ENCODE results near the gene JAZF1.
"Not testable (repeated sequence)": the region's sequence is repeated elsewhere in the genome, so short reads cannot be mapped to it uniquely, and the experiment has no call there.

Gene JAZF1

DNA sequence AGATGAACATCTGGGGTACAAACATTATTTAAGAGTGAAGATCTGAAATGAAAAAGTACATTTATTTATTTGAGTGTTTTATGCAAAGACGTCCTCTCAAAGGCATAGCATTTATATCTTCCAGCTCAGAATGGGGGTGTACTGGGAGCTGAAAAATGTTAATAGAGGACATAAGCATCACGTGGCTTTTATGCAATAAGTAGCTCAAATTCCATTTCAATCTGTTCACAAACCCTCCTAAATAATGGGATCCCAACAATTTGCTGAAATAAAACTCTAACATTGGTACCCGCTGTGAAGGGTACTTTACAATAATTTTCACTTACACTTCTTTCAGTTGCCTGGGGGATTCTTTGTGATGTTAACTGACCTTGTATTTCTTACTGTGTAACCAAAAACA, 268.7 kb downstream of the JAZF1 start:
- no peak for DNase-seq (ENCODE audit: low spot score)

DNA sequence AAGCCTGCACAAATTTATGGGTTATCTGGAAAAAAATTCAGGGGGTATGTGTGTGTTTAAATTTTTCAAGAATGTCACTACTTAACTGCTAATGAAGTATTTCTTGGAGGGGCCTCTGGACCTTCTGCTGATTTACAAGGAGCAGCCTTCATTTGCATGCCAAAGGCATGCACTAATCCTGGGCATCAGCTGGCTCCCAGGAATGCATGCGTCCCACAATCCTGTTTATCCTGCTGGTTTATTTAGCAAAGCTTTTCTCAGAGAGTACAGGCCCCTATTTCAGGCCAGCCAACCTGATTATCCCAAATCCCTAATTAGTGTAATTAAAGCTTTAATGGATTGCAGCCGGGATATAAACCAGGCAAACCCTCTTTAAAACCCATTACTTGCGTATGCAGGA, 270.3 kb downstream of the JAZF1 start:
- peak; percentile 19 for DNase-seq (ENCODE audit: low spot score)

DNA sequence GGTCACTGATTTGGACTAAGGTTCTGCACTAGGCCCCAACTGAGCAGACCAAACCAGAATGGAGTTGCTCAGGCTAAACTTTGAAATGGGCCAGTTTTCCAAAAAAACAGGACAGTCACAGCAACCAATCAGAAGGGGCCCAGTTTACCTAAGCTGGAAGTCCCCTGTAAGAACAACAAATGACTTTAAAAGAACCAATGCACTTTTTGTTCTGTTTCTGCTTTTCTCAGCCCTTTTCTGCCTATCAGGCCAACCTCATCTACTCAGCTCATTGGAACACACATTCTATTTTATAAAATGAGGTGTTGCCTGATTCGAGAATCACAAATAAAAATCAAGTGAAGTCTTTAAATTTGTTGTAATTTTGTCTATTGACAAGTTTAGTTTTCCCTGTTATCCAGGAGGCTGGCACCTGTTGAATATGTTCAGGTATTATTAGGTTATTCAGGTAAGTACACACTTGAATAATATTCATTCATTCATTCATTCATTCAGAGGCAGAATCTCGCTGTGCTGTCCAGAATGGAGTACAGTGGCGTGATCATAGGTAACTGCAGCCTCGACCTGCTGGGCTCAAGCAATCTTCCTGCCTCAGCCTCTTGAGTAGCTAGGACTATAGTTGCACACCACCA, 271.9 kb downstream of the JAZF1 start:
- DNase-seq (ENCODE audit: low spot score), result no peak

DNA sequence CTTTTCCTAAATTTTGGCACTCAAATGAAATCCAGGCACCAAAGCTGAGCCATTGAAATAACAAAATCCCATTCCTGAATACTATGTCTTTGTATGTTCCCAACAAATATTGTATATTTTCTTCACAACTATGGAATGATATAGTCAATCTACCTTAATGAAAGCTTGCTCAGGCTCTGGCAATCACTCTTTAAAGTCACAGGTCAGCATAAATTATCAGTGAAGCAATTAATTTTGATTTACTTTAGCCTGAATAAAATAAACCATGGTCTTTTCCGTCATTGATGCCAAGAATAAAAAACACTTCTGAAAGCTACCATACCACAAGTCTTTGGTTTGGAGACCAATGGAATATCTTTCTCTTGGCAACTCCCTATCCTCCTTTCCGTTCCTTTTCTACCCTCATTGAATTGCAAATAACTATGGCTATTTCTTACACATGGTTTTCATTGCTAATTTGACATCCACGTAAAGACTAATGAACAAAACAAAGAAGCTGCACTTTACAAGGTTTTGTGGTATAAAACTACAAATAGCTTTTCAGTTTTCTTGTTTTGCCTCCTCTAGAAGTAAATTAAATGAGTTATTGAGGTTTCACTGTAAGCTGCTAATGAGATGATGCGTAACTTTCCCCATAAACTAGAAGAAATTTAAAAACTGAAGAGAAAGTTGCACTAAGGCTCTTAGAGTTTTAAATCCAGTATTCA, 274.1 kb downstream of the JAZF1 start:
- DNase-seq (ENCODE audit: low spot score), result no peak

DNA sequence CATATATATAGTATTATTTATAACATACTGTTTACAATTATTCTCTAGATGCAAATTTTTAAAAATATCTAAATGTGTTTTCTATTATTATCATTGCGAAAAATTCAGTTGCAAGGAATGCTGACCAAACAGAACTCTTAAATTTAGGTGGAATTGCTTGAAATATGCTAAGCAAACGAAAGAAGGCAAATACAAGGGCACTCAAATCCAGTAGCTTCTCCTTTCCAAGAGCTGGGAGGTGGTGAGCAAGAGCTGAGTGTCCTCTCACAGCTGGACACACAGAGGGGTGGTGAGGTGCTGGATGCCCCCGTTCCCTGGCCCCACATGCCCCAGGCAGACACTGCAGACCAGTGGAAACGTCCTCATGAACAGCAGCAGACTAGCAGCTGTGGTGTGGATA, 274.6 kb downstream of the JAZF1 start:
- DNase-seq (ENCODE audit: low spot score), result no peak

DNA sequence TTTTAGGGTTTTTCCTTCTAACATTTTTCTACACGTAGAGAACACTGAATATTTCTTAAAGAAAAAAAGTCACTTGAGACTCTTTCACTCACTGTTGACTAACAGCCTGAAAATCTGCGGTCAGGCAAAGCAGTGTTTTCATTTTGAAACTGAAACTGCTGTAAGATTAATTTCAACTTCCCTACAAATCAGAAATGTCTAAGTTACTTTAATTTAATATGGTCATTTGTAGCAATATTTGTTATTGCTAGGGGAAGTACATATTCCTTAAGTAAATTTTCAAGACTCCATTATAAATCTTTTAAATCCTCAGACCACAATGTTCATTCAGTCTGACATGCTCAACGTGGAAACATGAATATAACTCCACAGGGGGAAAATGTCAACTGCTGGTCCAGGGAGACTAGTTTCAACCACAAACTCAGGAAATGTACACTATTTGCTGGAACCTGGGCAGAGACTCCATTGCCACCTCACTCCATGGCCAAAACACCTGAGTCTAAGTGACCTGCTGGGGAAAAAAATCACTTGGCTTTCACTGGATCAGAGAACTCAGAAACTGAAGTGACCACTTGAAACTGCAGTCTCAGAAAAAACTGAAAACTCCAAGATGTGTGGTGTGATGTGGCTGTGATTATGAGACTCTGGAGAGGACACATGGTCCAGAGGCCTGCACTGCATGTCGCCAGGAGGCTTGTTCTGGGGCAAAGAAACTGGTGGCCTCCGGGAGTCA, 279.4 kb downstream of the JAZF1 start:
- peak; percentile 49 for DNase-seq (ENCODE audit: low spot score)

DNA sequence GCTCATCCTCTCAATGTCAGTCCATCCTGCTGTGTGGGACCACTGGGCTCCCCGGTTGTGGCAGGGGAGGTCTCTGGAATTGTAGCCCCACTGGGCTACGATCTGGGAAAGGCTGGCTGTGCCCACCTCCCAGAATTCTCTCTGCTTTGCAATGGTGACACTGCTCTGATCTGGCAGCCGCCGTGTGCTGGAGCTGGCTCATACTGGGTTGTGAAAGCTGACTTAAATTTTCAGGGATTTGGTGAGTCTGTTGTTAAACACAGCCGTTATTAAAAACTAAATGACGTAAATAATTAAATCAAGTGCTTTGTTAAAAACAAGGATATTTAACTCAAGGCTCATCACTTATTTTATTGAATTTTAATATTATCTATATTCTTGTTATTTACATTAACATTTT, 280.6 kb downstream of the JAZF1 start:
- DNase-seq (ENCODE audit: low spot score), result no peak

DNA sequence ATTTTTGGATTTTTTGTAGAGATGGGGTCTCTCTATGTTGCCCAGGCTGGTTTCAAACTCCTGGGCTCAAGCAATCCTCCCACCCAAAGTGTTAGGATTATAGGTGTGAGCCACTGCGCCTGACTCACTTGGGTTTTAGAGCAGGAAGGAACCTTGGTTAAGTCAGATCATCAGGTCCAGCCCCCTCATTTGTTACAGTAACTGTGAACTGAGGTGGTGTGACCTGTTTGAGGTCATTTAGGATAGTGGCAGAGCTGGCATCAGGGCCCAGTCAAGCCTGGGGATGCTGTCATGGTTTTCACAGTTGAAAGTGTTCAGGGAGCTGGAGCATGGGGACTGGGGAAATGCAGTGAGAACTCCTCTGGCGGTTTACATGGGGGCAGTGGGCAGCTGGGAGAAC, 281.0 kb downstream of the JAZF1 start:
- no peak for DNase-seq (ENCODE audit: low spot score)

DNA sequence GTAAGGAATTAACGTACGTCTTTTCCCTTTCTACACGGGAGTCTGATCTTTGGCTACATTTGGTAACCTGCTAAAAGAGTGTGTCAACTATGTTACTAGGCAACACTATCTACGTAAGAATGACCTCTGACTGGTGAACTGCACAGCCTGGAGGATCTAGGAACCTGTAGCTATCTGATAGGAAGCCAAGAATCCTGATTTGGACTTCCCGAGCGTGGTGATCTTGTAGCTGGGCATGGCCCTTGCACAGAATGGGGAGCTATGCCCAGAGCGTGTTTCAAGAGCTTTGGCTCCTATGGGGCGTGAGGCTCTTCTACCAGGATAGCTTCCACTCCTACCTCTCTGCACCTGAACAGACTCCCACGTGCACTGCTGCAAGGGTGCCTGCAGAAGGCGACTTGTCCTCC, 283.2 kb downstream of the JAZF1 start:
- DNase-seq (ENCODE audit: low spot score), result no peak

DNA sequence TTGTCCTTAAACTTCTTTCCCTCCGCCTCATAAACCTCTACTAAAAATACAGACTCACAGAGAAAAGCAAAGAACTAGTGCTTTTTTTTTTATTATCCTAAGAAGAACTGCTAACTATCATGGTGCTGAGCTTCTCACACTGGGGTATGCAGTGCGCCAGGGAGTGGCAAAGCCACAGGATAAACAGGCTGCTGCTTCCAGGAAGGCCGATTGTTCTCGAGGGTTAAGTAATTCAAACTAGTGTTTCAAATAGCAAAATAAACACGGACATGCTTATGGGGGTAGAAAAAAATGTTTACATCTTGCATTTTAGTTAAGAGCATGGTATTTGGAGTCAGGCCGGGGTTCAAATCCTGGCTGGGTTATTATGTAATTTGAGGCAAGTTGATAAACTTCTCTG, 283.6 kb downstream of the JAZF1 start:
- DNase-seq (ENCODE audit: low spot score), result no peak

DNA sequence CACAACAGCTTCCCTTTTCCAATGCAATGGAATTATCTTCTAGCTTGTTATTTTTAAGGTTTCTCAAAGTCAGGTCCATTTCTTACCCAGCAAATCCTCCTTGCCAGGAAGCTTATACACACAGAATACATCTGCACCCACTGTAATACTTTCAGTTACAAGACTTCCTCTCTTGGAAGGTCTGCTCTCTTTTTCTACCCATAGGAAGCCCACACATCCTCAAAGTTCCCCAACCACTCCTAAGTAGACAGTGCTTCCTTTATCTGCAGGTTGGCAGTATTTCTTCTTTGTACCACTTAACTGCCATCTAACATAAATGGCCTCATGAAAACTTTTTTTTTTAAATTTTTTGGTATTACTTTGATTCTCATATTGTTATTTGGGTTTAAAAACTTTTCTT, 285.0 kb downstream of the JAZF1 start:
- DNase-seq (ENCODE audit: low spot score), result no peak

DNA sequence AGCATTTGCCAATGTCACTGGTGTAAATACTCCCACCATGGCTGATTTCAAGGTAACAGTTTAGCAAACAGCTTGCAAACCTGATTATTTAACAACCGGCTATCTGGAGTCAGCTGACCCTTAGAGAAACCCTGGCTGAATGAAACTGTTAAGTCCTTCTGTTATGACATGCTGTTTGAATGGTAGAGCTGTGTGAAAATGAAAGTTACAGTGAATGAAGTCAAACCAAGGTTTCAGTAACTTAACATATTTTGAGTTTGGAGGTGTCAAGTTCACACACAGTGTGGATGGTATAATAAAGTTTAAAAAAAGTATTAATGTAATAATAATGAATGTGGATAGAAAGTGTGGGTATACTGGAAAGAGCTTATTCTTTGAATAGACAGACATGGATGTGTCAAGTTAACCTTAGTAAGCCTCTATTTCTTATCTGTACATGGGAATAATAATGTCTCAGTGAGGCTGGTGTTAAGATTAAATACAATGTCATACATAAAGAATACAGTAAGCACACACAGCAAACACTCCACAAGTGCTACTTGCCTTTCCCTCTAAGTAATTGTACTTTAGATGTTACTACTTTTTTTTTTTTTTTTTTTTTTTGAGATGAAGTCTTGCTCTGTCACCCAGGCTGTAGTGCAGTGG, 290.3 kb downstream of the JAZF1 start:
- no peak for DNase-seq (ENCODE audit: low spot score)

DNA sequence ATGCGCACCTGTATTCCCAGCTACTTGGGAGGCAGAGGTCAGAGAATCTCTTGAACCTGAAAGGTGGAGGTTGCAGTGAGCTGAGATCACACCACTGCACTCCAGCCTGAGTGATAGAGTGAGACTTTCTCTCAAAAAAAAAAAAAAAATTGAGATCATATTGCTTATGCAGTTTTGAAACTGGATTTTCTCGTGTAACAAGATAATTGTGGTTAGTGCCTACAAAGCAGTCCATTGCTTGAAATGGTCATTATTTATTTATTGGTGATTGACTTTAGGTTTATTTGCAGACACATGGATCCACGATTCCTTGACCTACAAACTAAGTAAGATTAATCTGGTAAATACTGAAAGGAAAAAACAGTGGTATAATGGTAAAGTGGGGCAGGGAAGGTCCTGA, 290.8 kb downstream of the JAZF1 start:
- DNase-seq (ENCODE audit: low spot score), result no peak

DNA sequence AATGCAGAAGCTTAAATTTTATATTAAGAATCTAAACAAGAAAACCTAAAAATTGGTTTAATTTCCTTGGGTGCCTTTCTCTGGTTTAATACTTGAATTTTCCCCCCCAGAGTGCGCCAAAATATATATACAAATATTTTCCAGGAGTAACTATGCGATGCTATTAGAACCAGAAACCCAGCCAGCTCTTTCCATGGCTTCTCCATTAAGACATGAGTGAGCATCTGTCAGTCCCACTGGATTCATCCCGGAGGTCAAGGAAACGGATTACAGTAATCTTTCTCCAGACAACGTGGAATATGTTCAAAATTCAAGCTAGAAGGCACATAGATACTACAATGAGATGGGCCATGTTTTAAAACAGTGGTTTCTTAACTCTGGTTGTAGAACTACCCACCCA, 291.9 kb downstream of the JAZF1 start:
- DNase-seq (ENCODE audit: low spot score), result no peak

DNA sequence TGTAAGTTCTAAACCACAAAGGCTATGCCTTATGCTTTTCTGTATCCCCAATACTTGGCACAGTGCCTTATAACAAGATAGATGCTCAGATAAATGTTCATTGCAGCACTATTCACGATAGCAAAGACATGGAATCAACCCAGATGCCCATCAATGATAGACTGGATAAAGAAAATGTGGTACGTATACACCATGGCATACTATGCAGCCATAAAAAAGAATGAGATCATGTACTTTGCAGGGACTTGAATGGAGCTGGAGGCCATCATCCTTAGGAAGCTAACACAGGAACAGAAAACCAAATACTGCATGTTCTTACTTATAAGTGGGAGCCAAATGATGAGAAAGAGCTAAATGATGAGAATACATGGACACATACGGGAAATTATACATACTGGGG, 293.9 kb downstream of the JAZF1 start:
- DNase-seq (ENCODE audit: low spot score), result not testable (repeated sequence)

DNA sequence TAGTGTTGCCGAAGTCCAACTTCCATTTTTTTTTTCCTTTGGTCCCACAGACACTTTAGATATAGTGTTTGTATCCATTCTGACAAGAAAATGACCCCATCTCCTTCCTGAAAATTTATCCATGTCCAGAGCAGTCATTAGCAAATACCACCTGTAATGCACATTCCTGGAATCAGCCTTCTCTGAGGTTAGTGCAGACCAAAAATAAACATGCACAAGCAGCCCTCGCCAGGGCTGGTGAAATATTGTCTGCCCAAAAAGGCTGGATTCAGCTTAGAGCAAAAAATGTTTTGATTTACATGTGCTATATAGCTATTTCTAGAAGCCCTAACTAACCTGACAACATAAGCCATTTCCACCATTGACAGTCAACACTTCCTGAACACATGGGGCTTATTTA, 294.9 kb downstream of the JAZF1 start:
- DNase-seq (ENCODE audit: low spot score), result no peak

DNA sequence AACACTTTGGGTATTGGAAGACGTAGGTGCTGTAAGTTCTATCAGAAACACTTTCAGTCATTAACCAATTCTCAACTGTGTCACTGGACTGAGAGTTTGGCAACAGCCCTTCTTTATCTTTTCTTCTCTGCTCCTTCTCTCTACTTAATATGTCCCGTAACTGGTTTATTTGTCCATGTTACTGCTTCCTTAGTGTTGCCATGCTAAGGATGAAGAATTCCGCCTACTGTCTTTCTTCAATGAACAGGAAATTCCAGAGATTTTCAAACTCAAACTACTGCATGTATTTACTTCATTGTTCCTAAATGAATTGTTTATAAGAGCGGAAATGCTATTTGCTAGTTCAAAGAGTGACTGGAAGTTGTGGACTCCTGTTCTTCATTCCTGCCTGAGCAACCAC, 296.9 kb downstream of the JAZF1 start:
- DNase-seq (ENCODE audit: low spot score), result no peak

DNA sequence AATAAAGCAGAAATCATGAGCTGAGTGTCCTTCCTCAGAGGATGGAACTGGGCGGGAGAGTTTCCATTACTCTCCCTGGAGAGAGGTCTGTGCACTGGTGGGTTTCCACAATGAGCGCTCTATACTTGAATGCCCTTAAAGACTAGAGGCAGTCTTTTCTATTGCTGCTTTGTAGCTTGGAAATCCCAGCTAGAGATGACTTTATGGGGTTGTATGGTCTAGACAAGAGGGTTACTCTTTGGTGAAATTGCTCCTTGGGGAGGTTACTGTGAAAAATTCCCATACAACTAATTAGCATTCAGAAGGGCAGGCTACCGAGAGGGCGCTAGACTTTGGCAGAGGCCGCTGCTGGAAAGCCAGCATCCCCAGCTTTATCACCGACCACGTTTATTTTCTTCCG, 303.8 kb downstream of the JAZF1 start:
- no peak for DNase-seq (ENCODE audit: low spot score)

DNA sequence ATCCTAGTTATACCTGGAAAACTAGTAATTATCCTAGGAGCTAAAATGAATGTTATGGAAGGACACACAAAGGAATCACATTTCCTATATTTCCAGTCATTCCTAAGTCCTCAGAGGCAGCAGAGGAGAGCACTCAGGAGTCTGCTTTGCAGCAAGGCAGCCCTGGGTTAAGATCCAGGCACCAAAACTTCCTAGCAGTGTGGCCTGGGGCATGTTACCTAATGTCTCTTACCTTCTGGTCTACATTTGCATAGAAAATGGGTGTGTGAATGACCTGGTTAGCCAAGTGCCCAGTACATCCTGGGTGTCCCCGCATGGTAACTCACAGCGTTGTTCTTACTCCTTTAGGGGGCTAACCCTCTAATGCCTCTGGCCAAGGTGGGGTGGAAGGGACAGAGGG, 304.8 kb downstream of the JAZF1 start:
- DNase-seq (ENCODE audit: low spot score), result no peak

DNA sequence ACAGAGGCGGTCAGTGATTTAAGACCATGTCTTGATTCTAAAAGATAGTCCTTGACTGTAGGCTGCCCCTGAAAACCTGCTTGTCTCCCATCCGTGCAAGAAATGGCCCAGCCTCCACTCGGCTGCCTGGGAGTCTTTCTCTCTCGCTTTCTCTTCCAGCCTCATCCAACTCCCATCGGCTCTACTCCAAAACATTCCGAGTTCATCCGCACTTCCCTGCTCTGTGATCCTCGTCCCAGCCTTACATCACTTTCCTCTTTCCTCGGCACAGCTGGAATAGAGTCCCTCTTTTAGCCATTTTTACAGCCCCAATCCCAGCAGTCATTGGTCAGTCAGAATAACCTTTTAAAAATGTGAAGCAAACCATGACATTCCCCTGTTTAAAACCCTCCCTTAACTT, 305.5 kb downstream of the JAZF1 start:
- no peak for DNase-seq (ENCODE audit: low spot score)

DNA sequence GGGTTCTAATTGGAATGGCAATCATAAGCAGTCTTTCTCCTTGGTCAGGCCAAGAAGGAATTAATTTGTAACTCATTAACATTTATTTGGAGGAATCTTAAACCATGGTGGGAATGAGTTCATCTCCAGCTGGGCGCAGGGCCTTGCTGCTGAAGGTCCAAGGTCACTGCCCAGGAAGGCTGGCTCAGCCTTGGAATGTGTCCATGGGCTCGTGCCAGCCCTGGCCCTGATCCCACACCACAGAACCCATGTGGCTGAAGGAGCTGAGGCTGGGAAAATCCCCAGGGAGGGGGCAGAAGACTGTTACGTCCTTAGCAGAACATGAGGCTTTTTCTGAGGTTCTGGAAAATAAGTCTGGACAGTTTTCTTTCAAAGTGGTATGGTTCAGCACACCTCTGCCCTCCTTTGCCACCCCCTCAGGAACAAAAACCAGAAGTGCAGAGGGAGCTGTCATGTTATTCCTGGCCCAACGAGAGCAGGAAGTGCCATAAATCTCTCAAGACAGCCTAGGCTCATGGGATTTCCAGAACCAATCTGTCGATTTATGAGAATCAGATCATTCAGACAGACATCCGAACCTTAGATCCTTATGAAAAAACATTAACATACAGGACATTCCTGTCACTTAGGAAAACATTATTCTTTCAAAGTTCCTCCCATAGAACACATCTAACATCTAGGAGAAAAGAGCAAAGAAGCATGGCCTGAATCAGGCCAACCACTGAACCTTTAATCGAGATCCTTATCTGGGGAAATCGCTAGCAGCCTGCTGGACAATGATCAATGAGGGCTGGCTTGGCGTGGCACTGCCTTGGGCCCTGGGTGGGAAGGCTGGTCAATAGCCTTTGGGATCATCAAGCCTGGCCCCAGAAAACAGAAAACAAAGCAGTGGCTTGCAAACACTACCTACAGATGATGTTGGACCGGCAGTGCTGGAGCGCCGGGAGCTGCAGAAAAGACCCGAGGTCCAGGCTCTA, 306.3 kb downstream of the JAZF1 start:
- DNase-seq (ENCODE audit: low spot score), result peak; percentile 32

Measured in hepatic stellate cell (primary cell).